Measurements from ENCODE around the gene ESCO1. TPM values are rescaled to one million over a fixed set of nuclear protein-coding genes. Genes with fewer than 3 reads are reported as not detected.
"Not testable (repeated sequence)": the region's sequence is repeated elsewhere in the genome, so short reads cannot be mapped to it uniquely, and the experiment has no call there.

Gene ESCO1
- total and polyA plus RNA-seq, 2 of the 4 experiments (the other 2 are of a cell fraction) = 3.1 to 4.5 TPM

DNA sequence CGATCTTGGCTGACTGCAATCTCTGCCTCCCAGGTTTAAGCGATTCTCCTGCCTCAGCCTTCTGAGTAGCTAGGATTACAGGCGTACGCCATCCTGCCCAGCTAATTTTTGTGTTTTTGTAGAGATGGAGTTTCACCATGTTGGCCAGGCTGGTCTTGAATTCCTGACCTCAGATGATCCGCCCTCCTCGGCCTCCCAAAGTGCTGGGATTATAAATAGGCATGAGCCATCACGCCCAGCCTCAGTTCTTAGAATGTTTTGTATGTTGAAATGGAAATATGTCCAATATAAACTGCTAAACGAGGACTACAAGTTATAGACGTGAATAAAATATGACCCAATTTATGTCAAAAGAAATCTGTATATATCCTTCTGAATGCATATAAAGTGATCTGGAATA, 21.1 kb upstream of the ESCO1 start:
- H4K5ac ChIP-seq (ENCODE audit: low read depth, low read length); POLR2A ChIA-PET (ENCODE audit: unreplicated experiment); BruUV-seq (replicated peaks); H3K4me3 ChIP-seq (ENCODE audit: insufficient read depth, low read depth, low read length); H3K4ac ChIP-seq (ENCODE audit: low read depth, low read length); H4K91ac ChIP-seq (ENCODE audit: insufficient read depth, low read depth, low read length); ATAC-seq (ENCODE audit: low read depth); H2BK5ac ChIP-seq (ENCODE audit: low read depth, low read length, poor library complexity, severe bottlenecking); H3K4me1 ChIP-seq (ENCODE audit: control insufficient read depth, insufficient read depth, low read length); H4K8ac ChIP-seq (ENCODE audit: low read depth in 2 of 2, low read length in 2 of 2); dilution Hi-C loops (cut with HindIII; ENCODE audit: low sequenced_read_pairs, unreplicated experiment); H2BK20ac ChIP-seq (ENCODE audit: low read depth, low read length); H3K9ac ChIP-seq (ENCODE audit: low read depth, low read length); H3K27me3 ChIP-seq (ENCODE audit: control insufficient read depth, insufficient read depth, low read length); H3K9me1 ChIP-seq (ENCODE audit: insufficient read depth, low read length); H2AK5ac ChIP-seq (ENCODE audit: low read depth, low read length); H3K56ac ChIP-seq (ENCODE audit: extremely low read depth, insufficient read depth, low read length); H3K23ac ChIP-seq (ENCODE audit: low read depth, low read length); H3K14ac ChIP-seq (replicated peaks; ENCODE audit: low read depth, low read length); H2BK15ac ChIP-seq (ENCODE audit: low read depth, low read length); H3K4me2 ChIP-seq (ENCODE audit: low read depth, low read length); intact Hi-C loops (cut with micrococcal nuclease); H2BK120ac ChIP-seq (ENCODE audit: low read depth, low read length); in situ Hi-C loops (cut with MboI; ENCODE audit: low sequenced_read_pairs); H2AK9ac ChIP-seq (replicated peaks; ENCODE audit: low read depth, low read length, poor library complexity); H3K18ac ChIP-seq (ENCODE audit: low read depth, low read length); H3K27ac ChIP-seq (ENCODE audit: insufficient read depth, low read length); DNase-seq; H3K9me3 ChIP-seq (ENCODE audit: control insufficient read depth, insufficient read depth, low read length); H2AFZ ChIP-seq (replicated peaks; ENCODE audit: low read length, poor library complexity): not testable (repeated sequence)
- WGBS, 2 experiments (ENCODE audit: extremely low coverage in 2 of 2, insufficient read length in 1 of 2) = no CpG with 5 or more reads among the region's 9 CpGs
- H3K36me3 ChIP-seq (ENCODE audit: control insufficient read depth, insufficient read depth, low read length) = peaks cover 16% of the 10 kb centered on the region
- CTCF ChIA-PET = interaction anchor here (0.7 kb wide), 1 partner anchor 21 kb away, joined by 4 read pairs; the partner anchor contains the start of gene ESCO1
- H3K79me1 ChIP-seq (ENCODE audit: low read depth in 1 of 2, low read length in 2 of 2) = peaks cover 8 to 14% of the 10 kb centered on the region in 2 experiments
- H4K20me1 ChIP-seq (ENCODE audit: insufficient read depth, low read length) = peaks cover 41% of the 10 kb centered on the region

All from IMR-90 (cell line).